PC-9 (cell line): ENCODE data around the gene BRSK1. TPM values are rescaled to one million over a fixed set of nuclear protein-coding genes. Genes with fewer than 3 reads are reported as not detected.

Source experiments
- BruUV-seq: library from RNA; stranded (reverse); fragments of 400-500 nt; replicated peaks from 2 replicates; lab custom pipeline; 2021; lab: Mats Ljungman, UMichigan
- CTCF ChIA-PET: fragments of 300-600 bp; sonication (Branson Sonifier 250); formaldehyde crosslinking; loops from one replicate; lab custom pipeline; 2022; ENCODE audit warnings: antibody characterized with exemption; lab: Charles Lee
- POLR2A ChIA-PET: fragments of 300-600 bp; sonication (Branson Sonifier 250); formaldehyde crosslinking; loops from one replicate; lab custom pipeline; 2022; ENCODE audit warnings: antibody characterized with exemption; ENCODE audit not compliant: unreplicated experiment; lab: Charles Lee
- DNase-seq, 2 experiments: peaks; one replicate each; pipeline versions ENCODE4 v3.0.0 to v3.0.0-alpha.2; 2015 to 2022; ENCODE audit warnings: mixed read lengths in 1 of 2
- H2AFZ ChIP-seq: fragments of 200-600 bp; sonication (generic); 2 replicates; pipeline ENCODE4 v1.8.1; 2017; ENCODE audit warnings: antibody characterized with exemption
- H3F3A ChIP-seq: fragments of 200-600 bp; sonication (generic); 2 replicates; pipeline ENCODE4 v1.8.1; 2017; ENCODE audit warnings: antibody characterized with exemption, mild to moderate bottlenecking, low read depth; ENCODE audit not compliant: insufficient read depth
- H3K27ac ChIP-seq: fragments of 200-600 bp; sonication (generic); 2 replicates; pipeline ENCODE4 v1.6.1; 2016; ENCODE audit warnings: mixed run types
- H3K27me3 ChIP-seq: fragments of 200-600 bp; sonication (generic); 2 replicates; pipeline ENCODE4 v1.6.1; 2016; ENCODE audit warnings: low read depth, mixed run types; ENCODE audit not compliant: insufficient read depth
- H3K36me3 ChIP-seq: fragments of 200-600 bp; sonication (generic); 2 replicates; pipeline ENCODE4 v1.6.1; 2016; ENCODE audit warnings: low read depth, mixed run types
- H3K4me1 ChIP-seq: fragments of 200-600 bp; sonication (generic); replicated peaks from 2 replicates; pipeline ENCODE4 v1.6.1; 2016; ENCODE audit warnings: mixed run types; ENCODE audit not compliant: insufficient read depth
- H3K4me2 ChIP-seq: fragments of 200-600 bp; sonication (generic); 2 replicates; pipeline ENCODE4 v1.6.1; 2017; ENCODE audit warnings: mixed run types
- H3K4me3 ChIP-seq: fragments of 200-600 bp; sonication (generic); 2 replicates; pipeline ENCODE4 v1.6.1; 2016; ENCODE audit warnings: mixed run types
- H3K79me2 ChIP-seq: fragments of 200-600 bp; sonication (generic); 2 replicates; pipeline ENCODE4 v1.6.1; 2017; ENCODE audit warnings: low read depth, mixed run types
- H3K9me2 ChIP-seq: fragments of 200-600 bp; sonication (generic); 2 replicates; pipeline ENCODE4 v1.8.1; 2017; ENCODE audit warnings: mild to moderate bottlenecking; ENCODE audit not compliant: insufficient read depth
- H3K9me3 ChIP-seq: fragments of 200-600 bp; sonication (generic); 2 replicates; pipeline ENCODE4 v1.8.1; 2016; ENCODE audit warnings: low read depth; ENCODE audit not compliant: insufficient read depth
- H4K20me1 ChIP-seq: fragments of 200-600 bp; sonication (generic); 2 replicates; pipeline ENCODE4 v1.8.1; 2017; ENCODE audit not compliant: insufficient read depth
- EZH2 ChIP-seq: fragments of 200-600 bp; sonication (generic); IDR thresholded peaks from 2 replicates; pipeline ENCODE4 v1.8.0; 2017; ENCODE audit warnings: antibody characterized with exemption, low read depth
- intact Hi-C: fragments of 100-400 bp; cut with micrococcal nuclease; formaldehyde crosslinking; loops from one replicate; pipeline ENCODE4 v1.10.0; 2022; ENCODE audit not compliant: unreplicated experiment
- total RNA-seq: library from RNA; stranded (reverse); gene quantifications from 2 replicates; pipeline ENCODE4 v1.2.3, GENCODE V29; 2021
- TF ChIP-seq, protein P1 (sequence below): fragments of 200-600 bp; sonication (generic); conservative IDR thresholded peaks from 2 replicates; pipeline ENCODE4 v1.6.1; 2017; ENCODE audit warnings: mixed run types, antibody characterized with exemption, mild to moderate bottlenecking, moderate library complexity

Gene BRSK1
- total RNA-seq, 1 experiment from 2014 or later = 6.5 TPM

GRCh38 chr19:55341595-55342531 lies 58.1 kb downstream of the BRSK1 start:
- DNase-seq = no peak
- BruUV-seq = TSS peak; percentile 22
- no peak overlapping the region for H3K27ac ChIP-seq
- H3K27me3 ChIP-seq = no peaks in the 10 kb centered on the region
- peak overlapping the region; percentile 86; the same call in 1 of the 2 replicates for H3K4me3 ChIP-seq
- 0 out of 2 replicates have a peak, but pooled peaks cover 5% of the 10 kb centered on the region for H3K36me3 ChIP-seq
- no peak overlapping the region for H2AFZ ChIP-seq
- H3K4me2 ChIP-seq = peak overlapping the region; percentile 99
- intact Hi-C loops = no loop called here
- peaks cover 19% of the 10 kb centered on the region for H4K20me1 ChIP-seq
- H3F3A ChIP-seq = peaks cover 22% of the 10 kb centered on the region; the same call in 1 of the 2 replicates
- ChIA-PET POLR2A (interaction anchor here (0.5 to 0.7 kb wide), 2 partner anchors 105 to 224 kb away, joined by 3 to 16 read pairs; partner anchors contain the start of gene PPP1R12C), CTCF (interaction anchor here (0.5 to 1.4 kb wide), 2 partner anchors 43 to 977 kb away, joined by 3 to 4 read pairs; partner anchors contain the start of gene TMEM238)
- no peaks in the 10 kb centered on the region for H3K9me2 ChIP-seq
- peaks cover 22% of the 10 kb centered on the region for H3K79me2 ChIP-seq
- H3K9me3 ChIP-seq = no peaks in the 10 kb centered on the region
- no peak for TF ChIP-seq EZH2
- TF ChIP-seq, protein P1, sequence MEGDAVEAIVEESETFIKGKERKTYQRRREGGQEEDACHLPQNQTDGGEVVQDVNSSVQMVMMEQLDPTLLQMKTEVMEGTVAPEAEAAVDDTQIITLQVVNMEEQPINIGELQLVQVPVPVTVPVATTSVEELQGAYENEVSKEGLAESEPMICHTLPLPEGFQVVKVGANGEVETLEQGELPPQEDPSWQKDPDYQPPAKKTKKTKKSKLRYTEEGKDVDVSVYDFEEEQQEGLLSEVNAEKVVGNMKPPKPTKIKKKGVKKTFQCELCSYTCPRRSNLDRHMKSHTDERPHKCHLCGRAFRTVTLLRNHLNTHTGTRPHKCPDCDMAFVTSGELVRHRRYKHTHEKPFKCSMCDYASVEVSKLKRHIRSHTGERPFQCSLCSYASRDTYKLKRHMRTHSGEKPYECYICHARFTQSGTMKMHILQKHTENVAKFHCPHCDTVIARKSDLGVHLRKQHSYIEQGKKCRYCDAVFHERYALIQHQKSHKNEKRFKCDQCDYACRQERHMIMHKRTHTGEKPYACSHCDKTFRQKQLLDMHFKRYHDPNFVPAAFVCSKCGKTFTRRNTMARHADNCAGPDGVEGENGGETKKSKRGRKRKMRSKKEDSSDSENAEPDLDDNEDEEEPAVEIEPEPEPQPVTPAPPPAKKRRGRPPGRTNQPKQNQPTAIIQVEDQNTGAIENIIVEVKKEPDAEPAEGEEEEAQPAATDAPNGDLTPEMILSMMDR = no peak
- H3K4me1 ChIP-seq = peaks cover 24% of the 10 kb centered on the region

DNA sequence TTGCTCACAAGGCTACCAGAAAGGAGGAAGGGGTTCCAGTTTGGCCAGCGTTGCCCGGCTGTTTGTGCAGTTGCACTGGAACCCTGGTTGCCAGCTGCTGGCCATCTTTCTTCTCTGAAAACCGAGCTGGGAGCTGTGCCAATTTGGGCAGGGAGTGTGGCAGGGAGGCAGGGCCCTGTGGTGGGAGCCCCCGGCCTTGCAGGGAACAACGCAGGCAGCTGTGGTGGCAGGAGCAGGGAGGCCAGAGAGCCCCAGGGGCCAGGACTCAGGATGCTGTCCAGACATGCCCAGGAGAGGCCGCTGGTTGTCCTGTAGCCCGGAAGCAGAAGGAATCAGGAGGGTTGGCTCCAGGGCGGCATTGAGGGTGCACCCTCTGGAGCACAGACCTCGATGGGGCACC lies 60.6 kb downstream of the BRSK1 start:
- H3K4me3 ChIP-seq = no peak overlapping the region
- POLR2A ChIA-PET = interaction anchor here (0.5 to 0.6 kb wide), 2 partner anchors 43 to 280 kb away, joined by 3 to 4 read pairs; partner anchors contain the start of gene ZNF784
- TF ChIP-seq, protein P1 = no peak
- TF ChIP-seq EZH2 = no peak
- H2AFZ ChIP-seq = no peak overlapping the region
- 0 out of 2 replicates have a peak, but pooled peaks cover 5% of the 10 kb centered on the region for H3K36me3 ChIP-seq
- no peak overlapping the region for H3K27ac ChIP-seq
- H3F3A ChIP-seq = peaks cover 4% of the 10 kb centered on the region; the same call in 1 of the 2 replicates
- peak in 1 of 2 experiments; percentile 12 for DNase-seq
- BruUV-seq = no TSS peak
- peaks cover 22% of the 10 kb centered on the region for H3K79me2 ChIP-seq
- intact Hi-C loops = no loop called here
- peaks cover 16% of the 10 kb centered on the region for H3K4me1 ChIP-seq
- no peak overlapping the region for H3K4me2 ChIP-seq
- CTCF ChIA-PET = no interaction called here
- no peaks in the 10 kb centered on the region for H3K9me3 ChIP-seq
- H3K9me2 ChIP-seq = no peaks in the 10 kb centered on the region
- no peaks in the 10 kb centered on the region for H3K27me3 ChIP-seq
- H4K20me1 ChIP-seq = peaks cover 19% of the 10 kb centered on the region

DNA sequence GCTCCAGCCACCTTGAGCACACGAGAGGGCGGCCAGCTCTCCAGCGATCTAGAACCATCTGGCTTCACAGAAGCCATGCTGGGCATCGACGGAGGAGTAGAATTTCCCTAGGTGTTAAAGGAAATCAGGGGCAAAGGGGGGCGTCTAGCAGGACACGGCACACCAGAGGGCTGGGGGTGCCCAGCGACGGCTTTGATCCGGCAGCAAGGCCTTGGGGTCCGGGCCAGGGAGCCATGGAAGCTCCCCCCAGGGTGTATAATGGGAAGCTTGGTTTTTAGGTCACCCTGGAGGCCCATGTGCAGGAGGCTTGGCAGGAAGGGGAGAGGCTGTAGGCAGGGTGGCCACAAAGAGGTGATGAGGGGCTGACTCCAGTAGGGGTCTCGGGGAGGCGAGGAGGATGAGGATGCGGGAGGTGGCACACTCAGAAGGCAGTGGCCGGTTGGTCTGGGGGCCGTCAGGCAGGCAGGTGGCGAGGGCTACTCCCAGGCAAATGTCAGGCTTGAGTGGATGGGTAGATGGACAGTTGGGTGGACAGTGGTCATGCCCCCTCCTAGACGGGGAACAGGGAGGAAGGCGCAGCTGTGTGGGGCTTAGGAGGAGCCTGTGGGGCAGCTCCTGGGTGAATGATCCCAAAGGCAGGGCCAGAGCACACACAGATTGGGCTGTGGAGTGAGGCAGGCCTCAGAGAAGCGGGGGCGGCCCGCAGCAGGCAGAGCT lies 61.5 kb downstream of the BRSK1 start:
- no peaks in the 10 kb centered on the region for H3K9me2 ChIP-seq
- H2AFZ ChIP-seq = no peak overlapping the region
- H3K4me1 ChIP-seq = peaks cover 23% of the 10 kb centered on the region
- H3K4me3 ChIP-seq = no peak overlapping the region
- H3K79me2 ChIP-seq = peaks cover 18% of the 10 kb centered on the region
- H3F3A ChIP-seq = peaks cover 4% of the 10 kb centered on the region; the same call in 1 of the 2 replicates
- CTCF ChIA-PET = interaction anchor here (0.6 kb wide), 1 partner anchor 9 kb away, joined by 4 read pairs; the partner anchor contains the start of gene COX6B2
- peak in 1 of 2 experiments; percentile 33 for DNase-seq
- POLR2A ChIA-PET = interaction anchor here (0.6 kb wide), 5 partner anchors 12 to 1209 kb away, joined by 3 to 7 read pairs (median 5); no protein-coding TSS in a partner anchor
- no peak overlapping the region for H3K4me2 ChIP-seq
- no peaks in the 10 kb centered on the region for H3K9me3 ChIP-seq
- H3K36me3 ChIP-seq = 0 out of 2 replicates have a peak, but pooled peaks cover 5% of the 10 kb centered on the region
- no peak for TF ChIP-seq EZH2
- TF ChIP-seq, protein P1 = no peak
- BruUV-seq = no TSS peak
- no peak overlapping the region for H3K27ac ChIP-seq
- intact Hi-C loops = no loop called here
- H4K20me1 ChIP-seq = peaks cover 19% of the 10 kb centered on the region
- no peaks in the 10 kb centered on the region for H3K27me3 ChIP-seq
